Neutrophil (primary cell): Measurements from ENCODE around the gene SHE.
A peak's percentile ranks its signal among the peaks of the same experiment; 100 is the strongest.

ENCODE experiments used
- H3K27ac ChIP-seq: fragments of 200-600 bp; sonication (generic); 2 replicates; pipeline ENCODE4 v1.5.1; 2016; ENCODE audit warnings: mild to moderate bottlenecking, moderate library complexity
- H3K27me3 ChIP-seq: fragments of 200-600 bp; sonication (generic); 2 replicates; pipeline ENCODE4 v1.6.0; 2016; ENCODE audit warnings: mild to moderate bottlenecking
- H3K36me3 ChIP-seq: fragments of 200-600 bp; sonication (generic); 2 replicates; pipeline ENCODE4 v1.5.1; 2017
- H3K4me1 ChIP-seq, 2 experiments: fragments of 200-600 bp in 1 of 2; sonication (generic) in 1 of 2; 1 replicate in 1 of 2; 2 replicates in 1 of 2; pipeline versions ENCODE4 v1.5.1 to v1.6.1; 2013 to 2016; ENCODE audit warnings: low read depth in 1 of 2, low read length in 1 of 2, mild to moderate bottlenecking in 1 of 2, moderate library complexity in 1 of 2; ENCODE audit not compliant: control insufficient read depth in 1 of 2, insufficient read depth in 1 of 2
- H3K4me3 ChIP-seq, 2 experiments: fragments of 200-600 bp in 1 of 2; sonication (generic) in 1 of 2; 1 replicate in 1 of 2; 2 replicates in 1 of 2; pipeline ENCODE4 v1.5.1; 2013 to 2016; ENCODE audit warnings: low read depth in 1 of 2, low read length in 1 of 2, mild to moderate bottlenecking in 1 of 2, moderate library complexity in 1 of 2
- H3K9me3 ChIP-seq: fragments of 200-600 bp; sonication (generic); 2 replicates; pipeline ENCODE4 v1.5.1; 2016
- CTCF ChIP-seq: fragments of 200-600 bp; sonication (generic); IDR thresholded peaks from 2 replicates; pipeline ENCODE4 v1.5.1; 2016; ENCODE audit warnings: antibody characterized with exemption

SHE gene

GRCh38 chr1:154443274-154444013, 58.8 kb downstream of the SHE start:
- Histone ChIP-seq H3K4me1 (peaks cover 8 to 21% of the 10 kb centered on the region in 2 experiments), H3K27me3 (no peaks in the 10 kb centered on the region), H3K9me3 (no peaks in the 10 kb centered on the region), H3K27ac (peak overlapping the region; percentile 25), H3K36me3 (peaks cover 95% of the 10 kb centered on the region), H3K4me3 (no peak overlapping the region)
- no peak for TF ChIP-seq CTCF

- no peak for TF ChIP-seq CTCF
- Histone ChIP-seq H3K9me3 (no peaks in the 10 kb centered on the region), H3K36me3 (peaks cover 97% of the 10 kb centered on the region), H3K4me1 (peaks cover 8 to 21% of the 10 kb centered on the region in 2 experiments), H3K27ac (peak overlapping the region; percentile 70), H3K4me3 (no peak overlapping the region), H3K27me3 (no peaks in the 10 kb centered on the region)
These were observed 60.0 kb downstream of the SHE start for GRCh38 chr1:154442006-154442740.

GRCh38 chr1:154441241-154441888, 60.8 kb downstream of the SHE start:
- H3K36me3 ChIP-seq = peaks cover 97% of the 10 kb centered on the region
- no peak for TF ChIP-seq CTCF
- no peaks in the 10 kb centered on the region for H3K9me3 ChIP-seq
- peak overlapping the region; percentile 70 for H3K27ac ChIP-seq
- H3K4me3 ChIP-seq = no peak overlapping the region
- peaks cover 8 to 21% of the 10 kb centered on the region in 2 experiments for H3K4me1 ChIP-seq
- no peaks in the 10 kb centered on the region for H3K27me3 ChIP-seq

GRCh38 chr1:154440036-154440804, 62.0 kb downstream of the SHE start:
- Histone ChIP-seq H3K4me1 (peaks cover 8 to 21% of the 10 kb centered on the region in 2 experiments), H3K4me3 (no peak overlapping the region), H3K27me3 (no peaks in the 10 kb centered on the region), H3K36me3 (peaks cover 99% of the 10 kb centered on the region), H3K27ac (peak overlapping the region; percentile 70), H3K9me3 (no peaks in the 10 kb centered on the region)
- no peak for TF ChIP-seq CTCF

- H3K9me3 ChIP-seq = no peaks in the 10 kb centered on the region
- TF ChIP-seq CTCF = no peak
- peaks cover 98% of the 10 kb centered on the region for H3K36me3 ChIP-seq
- peak overlapping the region; percentile 41 for H3K27ac ChIP-seq
- no peaks in the 10 kb centered on the region for H3K27me3 ChIP-seq
- H3K4me1 ChIP-seq = peaks cover 28 to 34% of the 10 kb centered on the region in 2 experiments
- no peak overlapping the region for H3K4me3 ChIP-seq
These were observed 65.8 kb downstream of the SHE start for GRCh38 chr1:154436433-154436832.
